Esophagus muscularis mucosa (tissue), 4 donors: ENCODE results near the gene ZC3HAV1.

Experiments used
- EP300 ChIP-seq: sonication (generic); formaldehyde crosslinking; IDR thresholded peaks from one replicate; pipeline ENCODE4 v1.6.1; 2017; ENCODE audit warnings: antibody characterized with exemption
- POLR2A ChIP-seq: fragments of 450-650 bp; IDR thresholded peaks from one replicate; pipeline ENCODE4 v1.6.1; 2017; ENCODE audit warnings: antibody characterized with exemption, moderate library complexity, mild to moderate bottlenecking, low read depth
- POLR2AphosphoS5 ChIP-seq, 2 donors: sonication (generic); formaldehyde crosslinking; IDR thresholded peaks; one replicate each; pipeline ENCODE4 v1.6.1; 2017; ENCODE audit warnings: antibody characterized with exemption in 2 of 2
- TF ChIP-seq, protein P1 (sequence below), 3 experiments: fragments of 200-600 bp in 2 of 3; fragments of 450-650 bp in 1 of 3; sonication (generic) in 2 of 3; IDR thresholded peaks; one replicate each; pipeline ENCODE4 v1.5.1; 2017 to 2019; ENCODE audit warnings: antibody characterized with exemption in 3 of 3, mild to moderate bottlenecking in 2 of 3, moderate library complexity in 1 of 3

DNA sequence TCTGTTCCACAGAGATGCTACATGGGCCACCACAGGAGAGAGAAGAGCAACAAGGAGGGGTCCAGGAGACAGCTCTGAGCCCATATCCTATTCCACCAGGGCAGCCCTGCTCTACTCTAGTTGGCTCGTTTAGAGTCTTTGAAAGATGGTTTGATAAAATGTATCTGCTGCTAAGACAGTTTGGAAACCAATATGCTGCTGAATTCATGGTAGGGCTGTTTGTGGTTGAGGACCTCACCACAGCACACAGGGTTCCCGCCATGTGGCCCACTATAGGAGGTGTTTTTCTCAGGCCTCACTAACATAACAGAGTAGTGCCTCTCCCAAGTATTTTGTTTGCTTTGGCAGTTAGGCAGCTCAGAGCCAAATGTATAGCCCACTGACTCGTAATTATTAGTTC, 37.8 kb downstream of the ZC3HAV1 start:
- TF ChIP-seq POLR2AphosphoS5 (IDR thresholded peaks at IDR 0.05): no peak
- TF ChIP-seq EP300: no peak
- TF ChIP-seq, protein P1, sequence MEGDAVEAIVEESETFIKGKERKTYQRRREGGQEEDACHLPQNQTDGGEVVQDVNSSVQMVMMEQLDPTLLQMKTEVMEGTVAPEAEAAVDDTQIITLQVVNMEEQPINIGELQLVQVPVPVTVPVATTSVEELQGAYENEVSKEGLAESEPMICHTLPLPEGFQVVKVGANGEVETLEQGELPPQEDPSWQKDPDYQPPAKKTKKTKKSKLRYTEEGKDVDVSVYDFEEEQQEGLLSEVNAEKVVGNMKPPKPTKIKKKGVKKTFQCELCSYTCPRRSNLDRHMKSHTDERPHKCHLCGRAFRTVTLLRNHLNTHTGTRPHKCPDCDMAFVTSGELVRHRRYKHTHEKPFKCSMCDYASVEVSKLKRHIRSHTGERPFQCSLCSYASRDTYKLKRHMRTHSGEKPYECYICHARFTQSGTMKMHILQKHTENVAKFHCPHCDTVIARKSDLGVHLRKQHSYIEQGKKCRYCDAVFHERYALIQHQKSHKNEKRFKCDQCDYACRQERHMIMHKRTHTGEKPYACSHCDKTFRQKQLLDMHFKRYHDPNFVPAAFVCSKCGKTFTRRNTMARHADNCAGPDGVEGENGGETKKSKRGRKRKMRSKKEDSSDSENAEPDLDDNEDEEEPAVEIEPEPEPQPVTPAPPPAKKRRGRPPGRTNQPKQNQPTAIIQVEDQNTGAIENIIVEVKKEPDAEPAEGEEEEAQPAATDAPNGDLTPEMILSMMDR (IDR thresholded peaks at IDR 0.05): no peak
- TF ChIP-seq POLR2A: no peak
